ENCODE measurements around the gene C19orf53.
"Not testable (repeated sequence)": the region's sequence is repeated elsewhere in the genome, so short reads cannot be mapped to it uniquely, and the experiment has no call there.

- TF ChIP-seq CTCF (conservative IDR thresholded peaks at IDR 0.05); ZFX (IDR thresholded peaks at IDR 0.05): not testable (repeated sequence)
Measured at GRCh38 chr19:13779794-13780193, 5.5 kb downstream of the C19orf53 start.

Measured in C4-2B (cell line).